HG02571 (cell line): ENCODE measurements around the gene CWC15.
"Not testable (repeated sequence)": the region's sequence is repeated elsewhere in the genome, so short reads cannot be mapped to it uniquely, and the experiment has no call there.

Experiments
- ATAC-seq: cut with Tn5 transposase; IDR thresholded peaks from one replicate; pipeline ENCODE4 v1.9.1; 2021; ENCODE audit warnings: mild to moderate bottlenecking, moderate library complexity; ENCODE audit not compliant: unreplicated experiment

The CWC15 gene

GRCh38 chr11:94973099-94973968 is at the start of gene CWC15, which contains the start of gene KDM4D:
Gene CWC15 (minus strand): TSS chr11:94973556. CDS start chr11:94972185, 1,371 bp downstream.
Gene KDM4D (plus strand): TSS chr11:94973709. CDS start chr11:94997373, 23,664 bp downstream.
- peak; percentile 100 for ATAC-seq

DNA sequence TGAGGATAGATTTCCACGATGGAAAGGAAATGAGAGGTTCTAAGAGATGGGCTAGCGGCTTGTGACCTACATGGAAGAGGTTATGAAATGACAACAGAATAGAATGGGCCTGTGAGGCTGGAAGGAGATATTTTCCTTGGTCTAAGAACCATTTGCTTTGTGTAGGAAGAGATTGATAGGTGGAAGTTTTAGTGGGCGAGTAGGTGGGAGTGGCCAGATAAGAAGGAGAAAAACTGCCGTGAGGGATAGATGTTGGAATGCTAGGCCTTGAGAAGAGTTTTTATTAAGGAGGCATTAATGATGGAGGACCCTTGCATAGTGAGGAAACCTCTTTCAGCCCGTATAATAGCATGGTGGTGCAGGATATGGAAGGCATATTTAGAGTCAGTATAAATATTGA is 48.1 kb upstream of the CWC15 start:
- ATAC-seq, result not testable (repeated sequence)

DNA sequence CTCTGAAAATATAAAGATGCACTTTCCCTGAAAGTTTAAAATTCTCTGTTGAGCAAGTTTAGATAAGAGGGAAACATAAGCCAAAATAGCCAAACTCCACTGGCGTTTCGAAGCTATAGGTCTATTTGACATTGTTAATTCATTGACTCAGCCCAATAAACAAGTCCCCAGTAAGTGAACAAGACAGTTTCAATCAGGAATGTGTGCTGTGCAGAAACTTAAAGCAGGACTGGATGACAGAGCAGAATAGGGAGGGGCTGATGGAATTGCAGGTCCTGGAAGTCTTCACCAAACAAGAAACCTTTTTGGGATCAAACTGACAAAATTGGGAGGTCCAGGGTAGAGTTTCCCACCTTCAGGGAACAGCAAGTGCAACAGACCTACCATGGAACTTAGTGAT is 42.8 kb upstream of the CWC15 start:
- ATAC-seq, result no peak

- ATAC-seq, result no peak
These were observed 40.9 kb upstream of the CWC15 start for GRCh38 chr11:95014184-95014821.

GRCh38 chr11:95011376-95011775 is 38.0 kb upstream of the CWC15 start:
- no peak for ATAC-seq

DNA sequence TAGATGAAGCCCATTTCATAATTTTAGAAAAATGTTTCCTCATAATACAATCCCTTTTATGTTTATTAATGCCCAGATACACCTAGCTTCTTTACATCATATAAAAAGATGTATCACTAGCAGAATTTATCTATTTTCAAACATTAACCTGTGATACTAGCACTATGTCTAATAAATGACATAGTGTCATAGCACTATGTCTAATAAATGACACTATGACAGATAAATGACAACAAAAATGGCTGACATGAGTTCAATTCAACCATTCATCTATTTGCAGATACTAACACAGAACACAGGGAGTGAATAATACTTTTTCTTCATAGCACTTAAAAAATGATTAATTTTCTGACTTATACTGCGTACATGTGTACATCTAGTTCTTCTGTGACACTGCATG is 32.3 kb upstream of the CWC15 start:
- ATAC-seq, result no peak

DNA sequence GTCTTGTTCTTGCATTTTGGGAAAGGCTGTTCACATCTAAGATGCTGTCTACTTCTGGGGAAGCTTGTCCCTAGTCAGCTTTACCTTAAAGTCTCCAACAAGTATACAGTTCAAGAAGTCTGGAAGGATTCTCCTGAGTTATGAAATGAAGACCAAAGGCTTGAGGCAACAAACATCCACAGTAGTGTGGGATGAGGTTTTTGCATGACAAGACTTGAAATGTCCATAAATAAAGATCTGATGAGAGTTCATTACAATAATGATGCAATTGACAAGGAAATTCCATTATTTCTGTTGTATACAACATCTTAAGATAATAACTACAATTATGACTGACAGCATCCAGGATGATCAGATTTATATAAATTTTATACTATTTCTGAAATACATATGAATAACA is 30.4 kb upstream of the CWC15 start:
- no peak for ATAC-seq

- no peak for ATAC-seq
These were observed 24.9 kb upstream of the CWC15 start for GRCh38 chr11:94998285-94998684.

- no peak for ATAC-seq
These were observed 24.1 kb upstream of the CWC15 start for GRCh38 chr11:94997437-94997836.

DNA sequence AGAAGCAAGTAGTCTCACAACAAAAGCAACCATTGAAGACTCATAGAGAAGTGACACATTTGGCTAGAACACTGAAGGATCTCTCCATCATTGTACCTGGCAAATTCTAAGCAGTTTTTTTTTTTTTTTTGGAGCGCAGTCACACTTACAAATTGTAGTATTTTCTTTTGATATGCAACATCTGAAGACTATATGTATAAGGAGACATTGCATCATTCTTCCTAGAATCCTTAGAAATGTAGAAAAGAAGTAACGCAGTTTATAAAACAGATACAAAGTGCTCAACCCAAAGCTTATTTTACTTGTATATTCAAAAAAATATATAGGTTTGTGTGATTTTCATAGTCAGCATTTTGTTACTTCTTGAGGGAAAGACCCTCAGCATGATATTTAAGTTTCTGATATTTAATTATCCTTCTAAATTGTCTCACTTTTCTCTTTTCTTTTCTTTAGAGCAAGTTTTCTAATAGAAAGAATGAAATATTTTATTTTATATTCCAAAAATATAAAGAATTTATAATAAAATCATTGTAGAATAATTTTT is 20.1 kb upstream of the CWC15 start:
- no peak for ATAC-seq

- no peak for ATAC-seq
These were observed 15.4 kb upstream of the CWC15 start for GRCh38 chr11:94988748-94989147.

GRCh38 chr11:94987378-94987777 is 14.0 kb upstream of the CWC15 start:
- ATAC-seq, result no peak

DNA sequence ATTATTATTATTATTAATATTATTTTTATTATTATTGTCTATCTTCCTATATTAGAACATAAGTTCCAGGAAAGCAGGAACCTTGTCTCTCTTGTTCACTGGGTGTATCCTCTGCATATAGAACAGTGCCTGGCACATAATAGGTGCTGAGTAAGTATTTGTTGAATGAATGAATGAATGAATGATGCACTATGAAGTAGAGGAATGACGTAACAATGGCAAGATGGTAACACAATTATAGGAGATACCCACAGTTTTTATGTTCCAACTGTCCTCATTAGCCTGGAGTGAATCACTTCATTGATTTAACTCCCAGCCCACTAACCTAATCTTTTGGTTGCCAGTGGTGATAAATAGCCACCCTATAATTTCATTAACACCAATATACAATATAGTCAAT is 2.2 kb upstream of the CWC15 start:
- no peak for ATAC-seq

DNA sequence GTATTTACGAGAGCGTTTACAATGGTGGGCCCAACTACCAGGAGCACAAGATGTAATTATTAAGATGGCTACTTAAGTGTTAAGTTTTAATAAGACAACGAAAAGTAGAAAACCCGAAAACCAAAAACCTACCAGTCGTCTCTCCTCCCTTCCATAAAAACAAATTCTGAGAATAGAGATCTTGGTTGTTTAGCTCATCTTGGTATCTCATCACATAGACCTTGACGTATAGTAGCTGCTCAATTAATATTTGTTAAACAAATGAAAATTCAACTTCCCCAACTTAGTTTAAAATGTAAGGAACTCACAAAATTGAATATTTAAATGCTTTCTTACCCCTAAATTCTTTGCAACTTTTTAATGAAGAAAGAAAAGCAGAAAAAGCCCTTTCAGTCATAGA is 822 bp upstream of the CWC15 start:
- ATAC-seq, result no peak

- no peak for ATAC-seq
These were observed 657 bp downstream of the CWC15 start for GRCh38 chr11:94972700-94973098.

GRCh38 chr11:94968334-94968958 is 4.9 kb downstream of the CWC15 start:
- ATAC-seq, result no peak

DNA sequence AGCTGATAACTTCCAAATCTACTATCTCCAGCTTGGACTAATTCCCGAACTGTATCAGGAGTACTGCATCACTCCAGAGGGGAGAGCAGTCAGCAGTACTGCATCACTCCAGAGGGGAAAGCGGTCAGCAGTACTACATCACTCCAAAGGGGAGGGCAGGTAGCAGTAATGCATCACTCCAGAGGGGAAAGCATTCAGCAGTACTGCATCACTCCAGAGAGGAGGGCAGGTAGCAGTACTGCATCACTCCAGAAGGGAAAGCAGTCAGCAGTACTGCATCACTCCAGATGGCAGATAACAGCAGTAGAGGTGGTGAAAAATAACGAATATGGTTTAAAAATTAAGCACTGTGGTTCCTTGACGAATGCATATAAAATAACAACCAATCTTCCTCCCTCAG is 8.4 kb downstream of the CWC15 start:
- no peak for ATAC-seq

- no peak for ATAC-seq
These were observed 12.1 kb downstream of the CWC15 start for GRCh38 chr11:94961255-94961654.

GRCh38 chr11:94960488-94960887 is 12.9 kb downstream of the CWC15 start:
- no peak for ATAC-seq

DNA sequence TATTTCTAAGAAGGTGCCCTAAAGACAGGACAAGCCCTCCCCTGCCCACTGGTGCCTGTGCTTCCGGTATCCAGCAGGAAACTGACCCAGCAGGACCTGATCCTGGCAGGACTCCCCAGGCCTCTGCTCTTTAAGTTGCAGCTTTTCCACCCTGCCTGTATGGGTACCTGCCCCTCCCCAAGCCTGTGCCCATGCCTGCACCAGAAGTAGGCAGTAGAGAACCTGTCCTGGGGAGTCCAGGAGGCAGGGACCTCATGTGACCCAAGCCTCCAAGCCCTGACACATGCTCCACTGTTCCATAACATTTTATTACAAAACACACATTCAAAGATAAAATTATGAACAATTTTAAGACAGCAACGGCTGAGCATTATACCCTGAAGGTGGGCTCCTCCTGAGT is 14.2 kb downstream of the CWC15 start:
- ATAC-seq, result no peak

DNA sequence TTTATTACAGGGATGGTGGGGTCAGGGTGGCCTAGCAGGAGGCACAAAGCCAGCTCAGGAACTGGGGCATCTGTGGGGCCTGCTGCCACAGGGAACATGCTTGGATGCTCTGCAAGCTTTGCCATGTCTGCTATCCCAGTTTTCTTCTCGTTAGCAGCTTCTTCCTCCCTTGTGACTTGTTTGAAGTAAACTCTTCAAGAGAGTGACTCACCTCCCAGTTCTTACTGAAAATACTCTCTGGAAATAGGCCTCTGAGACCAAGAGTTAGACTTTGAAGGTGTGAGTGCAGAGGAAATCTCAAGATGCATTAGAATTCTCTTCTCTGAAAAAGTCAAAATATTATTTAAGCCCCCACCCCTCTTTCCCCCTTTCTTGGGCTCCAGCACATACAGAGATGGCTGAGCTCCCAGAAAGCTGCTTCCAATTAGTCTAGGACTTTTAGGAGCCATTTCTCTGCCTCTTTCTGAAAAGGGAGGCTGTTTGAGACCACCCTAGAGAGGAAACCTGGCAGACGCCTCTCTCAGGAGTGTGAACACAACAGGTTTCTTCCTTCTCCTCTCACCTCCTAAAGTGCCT is 15.1 kb downstream of the CWC15 start:
- no peak for ATAC-seq
